GM19043 (cell line): ENCODE results near the gene KCNAB1.
"Not testable (repeated sequence)": the region's sequence is repeated elsewhere in the genome, so short reads cannot be mapped to it uniquely, and the experiment has no call there.

Source experiments
- ATAC-seq: cut with Tn5 transposase; IDR thresholded peaks from one replicate; pipeline ENCODE4 v1.9.1; 2021; ENCODE audit warnings: low read depth; ENCODE audit not compliant: unreplicated experiment

The KCNAB1 gene

GRCh38 chr3:156256256-156256655 is 135.9 kb downstream of the KCNAB1 start:
- no peak for ATAC-seq

GRCh38 chr3:156256945-156257344 is 136.6 kb downstream of the KCNAB1 start:
- ATAC-seq = no peak

- no peak for ATAC-seq
Measured at GRCh38 chr3:156258301-156258700, 137.9 kb downstream of the KCNAB1 start.

GRCh38 chr3:156259896-156260295 is 139.5 kb downstream of the KCNAB1 start:
- ATAC-seq = no peak

GRCh38 chr3:156260331-156260730 is 140.0 kb downstream of the KCNAB1 start:
- no peak for ATAC-seq

GRCh38 chr3:156264771-156265170 is 144.4 kb downstream of the KCNAB1 start:
- ATAC-seq = no peak

GRCh38 chr3:156271508-156271907 is 151.1 kb downstream of the KCNAB1 start:
- no peak for ATAC-seq

- no peak for ATAC-seq
Measured at GRCh38 chr3:156271995-156272719, 151.8 kb downstream of the KCNAB1 start.

- ATAC-seq = no peak
Measured at GRCh38 chr3:156273111-156273694, 152.8 kb downstream of the KCNAB1 start.

- no peak for ATAC-seq
Measured at GRCh38 chr3:156274791-156275190, 154.4 kb downstream of the KCNAB1 start.

GRCh38 chr3:156284637-156285036 is 164.3 kb downstream of the KCNAB1 start:
- ATAC-seq = not testable (repeated sequence)

GRCh38 chr3:156285626-156286025 is 165.2 kb downstream of the KCNAB1 start:
- ATAC-seq = no peak

GRCh38 chr3:156290924-156291271 is 170.5 kb downstream of the KCNAB1 start:
- ATAC-seq = no peak

- ATAC-seq = no peak
Measured at GRCh38 chr3:156291272-156292123, 171.1 kb downstream of the KCNAB1 start.

GRCh38 chr3:156293566-156293965 is 173.2 kb downstream of the KCNAB1 start:
- no peak for ATAC-seq

- no peak for ATAC-seq
Measured at GRCh38 chr3:156297582-156297981, 177.2 kb downstream of the KCNAB1 start.

GRCh38 chr3:156298014-156298413 is 177.6 kb downstream of the KCNAB1 start:
- ATAC-seq = no peak

GRCh38 chr3:156298938-156299337 is 178.6 kb downstream of the KCNAB1 start:
- no peak for ATAC-seq

- ATAC-seq = no peak
Measured at GRCh38 chr3:156299569-156299968, 179.2 kb downstream of the KCNAB1 start.

- no peak for ATAC-seq
Measured at GRCh38 chr3:156300371-156300770, 180.0 kb downstream of the KCNAB1 start.
